Endothelial cell (in vitro differentiated cells): ENCODE measurements around the gene ANKFY1. TPM values are rescaled to one million over a fixed set of nuclear protein-coding genes. Genes with fewer than 3 reads are reported as not detected.

Experiments
- DNase-seq: peaks from one replicate; pipeline ENCODE4 v3.0.0; 2021; ENCODE audit warnings: low spot score
- H3K27ac Mint-ChIP-seq: one replicate; pipeline ENCODE4 v1.8.0; 2021; ENCODE audit warnings: mixed read lengths, inconsistent platforms; ENCODE audit not compliant: unreplicated experiment
- H3K27me3 Mint-ChIP-seq: one replicate; pipeline ENCODE4 v1.8.0; 2021; ENCODE audit warnings: mild to moderate bottlenecking, moderate library complexity, mixed read lengths, inconsistent platforms; ENCODE audit not compliant: unreplicated experiment
- H3K36me3 Mint-ChIP-seq: one replicate; pipeline ENCODE4 v1.8.0; 2021; ENCODE audit warnings: mild to moderate bottlenecking, low read depth, mixed read lengths, inconsistent platforms; ENCODE audit not compliant: unreplicated experiment
- H3K4me1 Mint-ChIP-seq: one replicate; pipeline ENCODE4 v1.8.0; 2021; ENCODE audit warnings: mild to moderate bottlenecking, mixed read lengths, inconsistent platforms; ENCODE audit not compliant: unreplicated experiment
- H3K4me3 Mint-ChIP-seq: one replicate; pipeline ENCODE4 v1.8.0; 2021; ENCODE audit warnings: mild to moderate bottlenecking, mixed read lengths, inconsistent platforms; ENCODE audit not compliant: unreplicated experiment
- H3K9me3 Mint-ChIP-seq: one replicate; pipeline ENCODE4 v1.8.0; 2021; ENCODE audit warnings: mixed read lengths, inconsistent platforms; ENCODE audit not compliant: unreplicated experiment
- total RNA-seq: library from RNA; stranded (reverse); fragmentation: NEBNext Ultra II Directional; extraction: Animal tissue kit (Norgen Biotek cat#: 25700); gene quantifications from one replicate; pipeline ENCODE4 v1.2.1, GENCODE V29; 2021; ENCODE audit not compliant: unreplicated experiment
- TF ChIP-seq, protein P1 (sequence below): fragments of 200-600 bp; sonication (generic); IDR thresholded peaks from one replicate; pipeline ENCODE4 v1.5.0; 2021; ENCODE audit warnings: antibody characterized with exemption; ENCODE audit not compliant: unreplicated experiment

Gene ANKFY1
- total RNA-seq, 1 donor from 2014 or later, result 41.6 TPM

DNA sequence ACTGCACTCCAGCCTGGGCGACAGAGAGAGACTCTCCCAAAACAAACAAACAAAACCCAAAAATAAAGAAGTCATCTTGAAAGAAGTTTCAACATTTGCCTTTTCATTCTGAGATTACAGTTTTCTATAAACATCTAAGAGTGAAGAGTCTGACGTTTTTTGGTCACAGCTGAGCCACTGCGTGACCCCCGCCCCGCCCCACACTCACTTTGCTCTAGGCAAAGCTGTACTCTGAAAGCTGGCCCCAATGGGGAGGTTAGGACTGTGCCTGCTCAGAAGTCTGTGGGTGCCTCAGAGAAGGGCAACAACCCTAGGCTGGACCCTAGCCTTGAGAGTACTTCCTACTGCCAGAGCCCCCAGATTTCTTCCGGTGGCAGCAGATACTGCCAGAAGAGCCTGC, 101.5 kb downstream of the ANKFY1 start:
- no peak overlapping the region for H3K27ac Mint-ChIP-seq
- H3K27me3 Mint-ChIP-seq, result peaks cover 10% of the 10 kb centered on the region
- TF ChIP-seq, protein P1, sequence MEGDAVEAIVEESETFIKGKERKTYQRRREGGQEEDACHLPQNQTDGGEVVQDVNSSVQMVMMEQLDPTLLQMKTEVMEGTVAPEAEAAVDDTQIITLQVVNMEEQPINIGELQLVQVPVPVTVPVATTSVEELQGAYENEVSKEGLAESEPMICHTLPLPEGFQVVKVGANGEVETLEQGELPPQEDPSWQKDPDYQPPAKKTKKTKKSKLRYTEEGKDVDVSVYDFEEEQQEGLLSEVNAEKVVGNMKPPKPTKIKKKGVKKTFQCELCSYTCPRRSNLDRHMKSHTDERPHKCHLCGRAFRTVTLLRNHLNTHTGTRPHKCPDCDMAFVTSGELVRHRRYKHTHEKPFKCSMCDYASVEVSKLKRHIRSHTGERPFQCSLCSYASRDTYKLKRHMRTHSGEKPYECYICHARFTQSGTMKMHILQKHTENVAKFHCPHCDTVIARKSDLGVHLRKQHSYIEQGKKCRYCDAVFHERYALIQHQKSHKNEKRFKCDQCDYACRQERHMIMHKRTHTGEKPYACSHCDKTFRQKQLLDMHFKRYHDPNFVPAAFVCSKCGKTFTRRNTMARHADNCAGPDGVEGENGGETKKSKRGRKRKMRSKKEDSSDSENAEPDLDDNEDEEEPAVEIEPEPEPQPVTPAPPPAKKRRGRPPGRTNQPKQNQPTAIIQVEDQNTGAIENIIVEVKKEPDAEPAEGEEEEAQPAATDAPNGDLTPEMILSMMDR, result no peak
- no peaks in the 10 kb centered on the region for H3K9me3 Mint-ChIP-seq
- H3K4me3 Mint-ChIP-seq, result no peak overlapping the region
- no peak for DNase-seq
- H3K4me1 Mint-ChIP-seq, result peaks cover 4% of the 10 kb centered on the region
- H3K36me3 Mint-ChIP-seq, result peaks cover 34% of the 10 kb centered on the region

DNA sequence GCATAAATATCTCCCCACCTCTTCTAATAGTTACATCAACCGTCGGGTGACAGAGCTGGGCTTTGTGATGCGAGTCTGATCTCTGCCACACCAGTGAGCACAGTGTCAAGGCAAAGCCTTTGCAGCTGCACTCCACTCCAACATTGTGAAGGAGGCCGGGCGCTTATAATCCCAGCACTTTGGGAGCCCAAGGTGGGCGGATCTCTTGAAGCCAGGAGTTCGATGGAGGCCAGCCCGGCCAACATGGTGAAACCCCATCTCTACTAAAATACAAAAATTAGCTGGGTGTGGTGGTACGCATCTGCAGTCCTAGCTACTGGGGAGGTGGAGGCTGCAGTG, 101.8 kb downstream of the ANKFY1 start:
- TF ChIP-seq, protein P1, result no peak
- Mint-ChIP-seq H3K36me3 (peaks cover 34% of the 10 kb centered on the region), H3K4me3 (no peak overlapping the region), H3K27me3 (peaks cover 14% of the 10 kb centered on the region), H3K27ac (no peak overlapping the region), H3K4me1 (peaks cover 4% of the 10 kb centered on the region), H3K9me3 (no peaks in the 10 kb centered on the region)
- no peak for DNase-seq

DNA sequence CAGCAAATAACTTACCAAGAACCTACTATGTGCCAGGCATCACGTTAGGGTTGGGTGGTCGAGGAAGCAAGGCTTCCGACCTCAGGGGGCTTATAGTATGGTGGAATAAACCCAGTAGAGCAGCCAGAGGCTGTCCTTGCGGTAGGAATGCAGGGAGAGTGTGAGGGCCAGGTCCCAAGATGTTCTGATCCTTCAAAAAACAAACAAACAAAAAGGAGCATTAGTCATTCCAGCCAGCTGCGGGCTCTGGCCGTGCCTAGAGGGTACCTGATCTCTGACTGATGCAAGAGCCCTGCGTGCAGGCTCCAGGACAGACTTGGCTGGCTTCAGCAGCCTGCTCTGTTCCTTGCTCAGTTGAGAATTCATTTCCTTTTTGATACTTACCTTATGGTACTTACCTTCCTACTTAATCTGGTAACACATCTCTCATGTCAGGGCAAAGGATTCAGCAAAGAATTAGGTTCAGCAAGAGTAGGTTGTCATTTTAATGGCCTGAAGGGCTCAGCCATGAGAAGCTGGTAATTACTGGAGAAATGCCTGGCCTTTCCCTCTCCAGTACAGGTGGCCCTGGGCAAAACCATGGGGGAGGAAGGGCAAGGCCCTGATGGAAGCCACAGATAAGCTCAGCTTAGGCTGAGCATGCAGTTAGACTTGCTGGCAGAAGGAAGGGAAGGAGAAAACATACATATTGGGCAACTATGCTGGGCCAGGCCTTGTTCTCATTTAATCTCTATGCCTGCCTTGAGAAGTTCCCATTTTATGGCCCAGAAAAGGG, 102.4 kb downstream of the ANKFY1 start:
- Mint-ChIP-seq H3K27ac (no peak overlapping the region), H3K9me3 (no peaks in the 10 kb centered on the region), H3K27me3 (peaks cover 15% of the 10 kb centered on the region), H3K4me1 (peaks cover 4% of the 10 kb centered on the region), H3K36me3 (peaks cover 32% of the 10 kb centered on the region), H3K4me3 (no peak overlapping the region)
- TF ChIP-seq, protein P1, result no peak
- DNase-seq, result no peak

DNA sequence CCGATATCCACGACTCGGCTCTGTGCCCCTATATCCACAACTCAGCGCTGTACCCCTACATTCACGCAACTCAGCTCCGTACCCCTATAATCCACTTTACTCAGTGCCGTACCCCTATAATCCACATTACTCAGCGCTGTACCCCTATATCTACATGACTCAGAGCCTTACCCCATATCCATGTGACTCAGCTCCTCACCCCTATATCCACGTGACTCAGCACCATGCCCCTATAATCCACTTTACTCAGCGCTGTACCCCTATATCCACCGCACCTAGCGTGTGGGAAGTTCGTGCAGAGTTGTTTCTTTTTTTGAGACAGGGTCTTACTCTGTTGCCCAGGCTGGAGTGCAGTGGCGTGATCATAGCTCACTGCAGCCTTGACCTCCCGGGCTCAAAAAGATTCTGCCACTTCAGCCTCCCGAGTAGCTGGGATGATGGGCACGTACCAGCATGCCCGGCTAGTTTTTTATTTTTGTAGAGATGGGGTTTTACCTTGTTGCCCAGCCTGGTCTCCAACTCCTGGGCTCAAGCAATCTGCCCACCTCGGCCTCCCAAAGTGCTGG, 103.4 kb downstream of the ANKFY1 start:
- peaks cover 4% of the 10 kb centered on the region for H3K4me1 Mint-ChIP-seq
- DNase-seq, result no peak
- H3K9me3 Mint-ChIP-seq, result no peaks in the 10 kb centered on the region
- peaks cover 15% of the 10 kb centered on the region for H3K27me3 Mint-ChIP-seq
- H3K4me3 Mint-ChIP-seq, result no peak overlapping the region
- TF ChIP-seq, protein P1, result no peak
- H3K27ac Mint-ChIP-seq, result no peak overlapping the region
- peaks cover 31% of the 10 kb centered on the region for H3K36me3 Mint-ChIP-seq

DNA sequence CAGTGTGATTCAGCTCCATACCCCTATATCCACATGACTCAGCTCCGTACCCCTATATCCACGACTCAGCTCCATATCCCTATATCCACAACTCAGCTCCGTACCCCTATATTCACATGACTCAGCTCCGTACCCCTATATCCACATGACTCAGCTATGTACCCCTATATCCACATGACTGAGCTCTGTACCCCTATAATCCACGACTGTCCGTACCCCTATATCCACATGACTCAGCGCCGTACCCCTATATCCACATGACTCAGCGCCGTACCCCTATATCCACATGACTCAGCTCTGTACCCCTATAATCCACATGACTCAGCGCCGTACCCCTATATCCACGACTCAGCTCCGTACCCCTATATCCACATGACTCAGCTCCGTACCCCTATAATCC, 104.0 kb downstream of the ANKFY1 start:
- no peak for DNase-seq
- TF ChIP-seq, protein P1, result no peak
- Mint-ChIP-seq H3K4me3 (no peak overlapping the region), H3K9me3 (no peaks in the 10 kb centered on the region), H3K4me1 (peaks cover 4% of the 10 kb centered on the region), H3K27me3 (peaks cover 15% of the 10 kb centered on the region), H3K27ac (no peak overlapping the region), H3K36me3 (peaks cover 36% of the 10 kb centered on the region)
